Kidney (tissue), 14 donors: ENCODE measurements around the gene HSH2D. TPM values are rescaled to one million over a fixed set of nuclear protein-coding genes. Genes with fewer than 3 reads are reported as not detected.

Experiments
- DNase-seq, 5 donors: peaks; one replicate each; pipeline ENCODE4 v3.0.0-alpha.2; 2013 to 2020
- FAIRE-seq: peaks from 2 replicates; lab custom pipeline; 2012; peaks lifted over from hg19 to GRCh38; lab: Jason Lieb, UNC
- H3K27ac ChIP-seq, 2 donors: one replicate each; pipeline ENCODE4 v1.7.0; 2013; ENCODE audit warnings: low read depth in 2 of 2, low read length in 2 of 2, inconsistent platforms in 1 of 2
- H3K27me3 ChIP-seq: one replicate; pipeline ENCODE4 v1.7.1; 2013; ENCODE audit warnings: low read length, inconsistent platforms; ENCODE audit not compliant: control insufficient read depth, insufficient read depth
- H3K36me3 ChIP-seq, 3 donors: one replicate each; pipeline versions ENCODE4 v1.7.0 to v1.7.1; 2013; ENCODE audit warnings: low read length in 3 of 3, control low read depth in 1 of 3, inconsistent platforms in 1 of 3; ENCODE audit not compliant: insufficient read depth in 3 of 3, control insufficient read depth in 2 of 3
- H3K4me1 ChIP-seq, 3 donors: one replicate each; pipeline versions ENCODE4 v1.7.0 to v1.7.1; 2013; ENCODE audit warnings: low read length in 3 of 3, inconsistent platforms in 1 of 3, low read depth in 1 of 3; ENCODE audit not compliant: control insufficient read depth in 2 of 3, insufficient read depth in 2 of 3
- H3K4me3 ChIP-seq, 3 donors: one replicate each; pipeline versions ENCODE4 v1.7.0 to v1.8.1; 2013; ENCODE audit warnings: low read length in 3 of 3, control low read depth in 1 of 3, inconsistent platforms in 1 of 3
- H3K9ac ChIP-seq, 3 donors: one replicate each; pipeline versions ENCODE4 v1.7.0 to v1.7.1; 2013; ENCODE audit warnings: low read length in 3 of 3, control low read depth in 1 of 3, inconsistent platforms in 1 of 3
- H3K9me3 ChIP-seq, 3 donors: one replicate each; pipeline versions ENCODE4 v1.7.0 to v1.7.1; 2013; ENCODE audit warnings: low read length in 3 of 3, control low read depth in 1 of 3, inconsistent platforms in 1 of 3; ENCODE audit not compliant: control insufficient read depth in 2 of 3, insufficient read depth in 1 of 3
- CTCF ChIP-seq: IDR thresholded peaks from 3 replicates; pipeline ENCODE4 v1.5.1; 2012; ENCODE audit warnings: mild to moderate bottlenecking, moderate library complexity, borderline replicate concordance; ENCODE audit not compliant: insufficient read depth; ENCODE audit errors: extremely low read depth
- intact Hi-C: fragments of 100-400 bp; cut with DNase I; formaldehyde crosslinking; loops from one replicate; pipeline ENCODE4 v1.11.1; 2022
- polyA plus RNA-seq: library from polyadenylated mRNA; stranded (reverse); fragments of 350-450 nt; fragmentation: Illumina TruSeq; extraction: RNeasy Lipid Tissue Mini Kit (QIAGEN cat#74804); gene quantifications from one replicate; pipeline ENCODE4 v1.2.3, GENCODE V29; 2014; ENCODE audit warnings: low read depth, low replicate concordance; ENCODE audit not compliant: insufficient read depth
- total RNA-seq: library from RNA; stranded (reverse); fragmentation: NEBNext Ultra II Directional; extraction: Animal tissue kit (Norgen Biotek cat#: 25700); gene quantifications from one replicate; pipeline ENCODE4 v1.2.1, GENCODE V29; 2021
- donor health status: control.
- donor health status: control.
- donor health status: control.
- donor health status: control.
- donor health status: control.
- donor health status: DM: yes; HTN: yes; CAD: no.
- donor health status: Normal renal cell carcinoma (clear cell type).

Gene HSH2D
- total and polyA plus RNA-seq, 2 donors from 2014 or later, result 0.41 to 7.7 TPM

- DNase-seq, result no peak
- Histone ChIP-seq H3K36me3 (peaks cover 3 to 16% (median 9%) of the 10 kb centered on the region in 3 donors), H3K9ac (no peak overlapping the region), H3K4me3 (no peak overlapping the region), H3K4me1 (no peaks in the 10 kb centered on the region), H3K9me3 (no peaks in the 10 kb centered on the region), H3K27ac (no peak overlapping the region), H3K27me3 (no peaks in the 10 kb centered on the region)
- TF ChIP-seq CTCF, result no peak
- intact Hi-C loops, result no loop called here
- no peak for FAIRE-seq
Observed at GRCh38 chr19:16100524-16100923, 43.0 kb upstream of the HSH2D start.

GRCh38 chr19:16104722-16105121 is 38.8 kb upstream of the HSH2D start:
- Histone ChIP-seq H3K9me3 (no peaks in the 10 kb centered on the region), H3K4me3 (no peak overlapping the region), H3K4me1 (no peaks in the 10 kb centered on the region), H3K27me3 (no peaks in the 10 kb centered on the region), H3K36me3 (peaks cover 0 to 10% (median 6%) of the 10 kb centered on the region in 3 donors), H3K27ac (no peak overlapping the region), H3K9ac (no peak overlapping the region)
- intact Hi-C loops, result no loop called here
- DNase-seq, result no peak
- FAIRE-seq, result no peak
- no peak for TF ChIP-seq CTCF

- DNase-seq (peak in 2 of 5 donors; percentile 43 to 59), FAIRE-seq (no peak)
- no peaks in the 10 kb centered on the region for H3K9me3 ChIP-seq
- no peaks in the 10 kb centered on the region for H3K4me1 ChIP-seq
- intact Hi-C loops, result no loop called here
- no peaks in the 10 kb centered on the region for H3K27me3 ChIP-seq
- no peak overlapping the region for H3K9ac ChIP-seq
- TF ChIP-seq CTCF, result no peak
- H3K27ac ChIP-seq, result no peak overlapping the region
- peaks cover 0 to 10% (median 4%) of the 10 kb centered on the region in 3 donors for H3K36me3 ChIP-seq
- no peak overlapping the region for H3K4me3 ChIP-seq
Observed at GRCh38 chr19:16106121-16106520, 37.4 kb upstream of the HSH2D start.
